SK-N-SH (cell line): ENCODE results near the gene PXDN. TPM values are rescaled to one million over a fixed set of nuclear protein-coding genes. Genes with fewer than 3 reads are reported as not detected.

Source experiments
- CTCF ChIA-PET: fragments of 300-600, 350-600 bp; formaldehyde crosslinking; extraction: SDS; loops from one replicate; lab custom pipeline; 2021; lab: Yijun Ruan, JAX
- POLR2A ChIA-PET: fragments of 350-600 bp; sonication (Branson Sonifier 250); formaldehyde crosslinking; extraction: SDS; loops from one replicate; lab custom pipeline; 2020; ENCODE audit warnings: antibody characterized with exemption, inconsistent platforms; lab: Yijun Ruan, JAX
- DNase-seq: peaks from one replicate; pipeline ENCODE4 v3.0.0; 2012
- H2AFZ ChIP-seq: fragments of 200-600 bp; sonication (generic); 2 replicates; pipeline ENCODE4 v1.8.1; 2016; ENCODE audit warnings: antibody characterized with exemption, mild to moderate bottlenecking, low read depth
- H3F3A ChIP-seq: fragments of 200-600 bp; sonication (generic); replicated peaks from 2 replicates; pipeline ENCODE3; 2016; ENCODE audit warnings: antibody characterized with exemption, mild to moderate bottlenecking; ENCODE audit not compliant: insufficient read depth
- H3K27ac ChIP-seq, 2 experiments: fragments of 200-500 bp in 1 of 2; fragments of 200-600 bp in 1 of 2; sonication (Bioruptor generic) in 1 of 2; sonication (generic), shearing (Covaris generic) in 1 of 2; 2 replicates each; pipeline versions ENCODE4 v1.5.1 to v1.6.1; 2014 to 2016; ENCODE audit warnings: low read depth in 2 of 2, inconsistent platforms in 1 of 2, low read length in 1 of 2, mild to moderate bottlenecking in 1 of 2, mixed read lengths in 1 of 2
- H3K27me3 ChIP-seq: fragments of 200-600 bp; sonication (generic), shearing (Covaris generic); 2 replicates; pipeline ENCODE4 v1.6.1; 2016; ENCODE audit warnings: mixed run types; ENCODE audit not compliant: insufficient read depth
- H3K36me3 ChIP-seq, 2 experiments: fragments of 200-500 bp in 1 of 2; fragments of 200-600 bp in 1 of 2; sonication (Bioruptor generic) in 1 of 2; sonication (generic) in 1 of 2; replicated peaks in 1 of 2; 2 replicates each; pipeline versions ENCODE3 to v1.5.1; 2014 to 2016; ENCODE audit warnings: low read length in 1 of 2, mild to moderate bottlenecking in 1 of 2; ENCODE audit not compliant: insufficient read depth in 2 of 2, control insufficient read depth in 1 of 2
- H3K4me1 ChIP-seq, 2 experiments: fragments of 200-500 bp in 1 of 2; fragments of 200-600 bp in 1 of 2; sonication (Bioruptor generic) in 1 of 2; sonication (generic), shearing (Covaris generic) in 1 of 2; 2 replicates each; pipeline versions ENCODE4 v1.5.1 to v1.6.1; 2014 to 2016; ENCODE audit warnings: low read depth in 1 of 2, low read length in 1 of 2, mixed run types in 1 of 2; ENCODE audit not compliant: insufficient read depth in 2 of 2, control insufficient read depth in 1 of 2
- H3K4me2 ChIP-seq: fragments of 200-600 bp; sonication (generic), shearing (Covaris generic); 2 replicates; pipeline ENCODE4 v1.6.1; 2017; ENCODE audit warnings: mixed run types
- H3K4me3 ChIP-seq, 2 experiments: fragments of 200-500 bp in 1 of 2; fragments of 200-600 bp in 1 of 2; sonication (Bioruptor generic) in 1 of 2; sonication (generic), shearing (Covaris generic) in 1 of 2; 2 replicates each; pipeline versions ENCODE4 v1.5.1 to v1.8.1; 2014 to 2016; ENCODE audit warnings: low read depth in 2 of 2, inconsistent platforms in 1 of 2, low read length in 1 of 2, mild to moderate bottlenecking in 1 of 2, mixed read lengths in 1 of 2, moderate library complexity in 1 of 2
- H3K79me2 ChIP-seq: fragments of 200-600 bp; sonication (generic); 2 replicates; pipeline ENCODE4 v1.8.1; 2017; ENCODE audit warnings: mild to moderate bottlenecking; ENCODE audit not compliant: insufficient read depth
- H3K9ac ChIP-seq: fragments of 200-600 bp; sonication (generic); 2 replicates; pipeline ENCODE4 v1.6.1; 2017; ENCODE audit warnings: mixed run types
- H3K9me2 ChIP-seq: fragments of 200-600 bp; sonication (generic); 2 replicates; pipeline ENCODE4 v1.6.1; 2017; ENCODE audit warnings: mixed run types
- H3K9me3 ChIP-seq: fragments of 200-600 bp; sonication (generic); 2 replicates; pipeline ENCODE4 v1.6.1; 2017; ENCODE audit warnings: mixed run types, mild to moderate bottlenecking, moderate library complexity
- H4K20me1 ChIP-seq: fragments of 200-600 bp; sonication (generic); 2 replicates; pipeline ENCODE4 v1.6.1; 2017; ENCODE audit warnings: mild to moderate bottlenecking, mixed run types; ENCODE audit not compliant: insufficient read depth
- GABPA ChIP-seq: IDR thresholded peaks from 2 replicates; pipeline ENCODE4 v1.4.0; 2012; ENCODE audit warnings: low read depth, mild to moderate bottlenecking
- NRF1 ChIP-seq: IDR thresholded peaks from 2 replicates; pipeline ENCODE4 v1.6.1; 2012; ENCODE audit warnings: low read depth, mild to moderate bottlenecking, low read length
- RXRA ChIP-seq: IDR thresholded peaks from 2 replicates; pipeline ENCODE4 v1.4.0; 2012; ENCODE audit warnings: low read depth, mild to moderate bottlenecking, borderline replicate concordance
- SMC3 ChIP-seq: IDR thresholded peaks from 2 replicates; pipeline ENCODE4 v1.6.1; 2012; ENCODE audit warnings: low read depth, low read length, improper control_type of control experiment
- WGBS: methylation state at CpG from one replicate; pipeline ENCODE4 v1.1.6; 2017; ENCODE audit warnings: low lambda C conversion rate; 5-methylcytosine and 5-hydroxymethylcytosine counted together
- polyA plus RNA-seq, 3 experiments: library from polyadenylated mRNA; depleted of rRNA; stranded (reverse); fragments of >200 nt; gene quantifications; 2 replicates each; pipeline ENCODE4 v1.2.3, GENCODE V29; 2012
- TF ChIP-seq, protein P1 (sequence below): IDR thresholded peaks from 2 replicates; pipeline ENCODE4; 2012
- TF ChIP-seq, protein P2 (sequence below): fragments of 150-350 bp; IDR thresholded peaks from 2 replicates; pipeline ENCODE4 v1.6.1; 2016; ENCODE audit warnings: mild to moderate bottlenecking, low read depth, low read length

The PXDN gene
- polyA plus RNA-seq, 1 of the 3 experiments (the other 2 are of a cell fraction): 146 TPM

DNA sequence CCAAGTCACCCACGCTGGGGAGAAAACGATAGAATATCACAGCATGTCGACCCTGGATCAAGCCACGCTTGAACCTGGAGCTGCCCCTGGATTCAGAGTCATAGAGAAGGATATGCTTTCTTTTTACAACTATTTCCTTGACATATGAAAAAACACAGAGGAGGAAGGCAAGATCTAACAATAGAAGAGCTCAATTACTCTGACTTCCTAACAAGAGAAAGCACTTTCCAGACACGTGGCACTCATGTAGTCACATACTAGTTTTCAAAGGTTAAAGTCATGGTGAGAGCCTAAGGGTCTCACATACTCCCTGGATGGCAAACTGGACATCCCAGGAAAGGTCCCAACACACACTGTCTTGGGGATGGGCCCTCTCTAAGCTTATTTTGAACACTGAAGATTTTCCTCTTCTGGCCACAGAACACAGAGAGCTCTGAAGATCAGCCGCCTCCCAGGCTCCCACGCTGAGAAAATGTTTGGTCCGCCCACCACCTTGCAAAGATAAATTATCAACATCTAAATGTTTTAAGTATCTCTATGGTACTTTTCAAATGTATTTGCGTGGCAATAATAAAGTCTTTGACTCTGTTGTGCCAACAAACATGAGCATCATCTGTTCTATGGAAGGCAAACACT, 4.9 kb downstream of the PXDN start:
- Histone ChIP-seq H3F3A (peaks cover 48% of the 10 kb centered on the region), H3K4me2 (peak overlapping the region; percentile 27; the same call in 1 of the 2 replicates), H3K9ac (no peak overlapping the region), H3K9me2 (no peaks in the 10 kb centered on the region), H2AFZ (no peak overlapping the region), H3K4me1 (peaks cover 44 to 63% of the 10 kb centered on the region in 2 experiments), H3K27ac (peak overlapping the region; percentile 12 to 51), H3K9me3 (peaks cover 7% of the 10 kb centered on the region; the same call in 1 of the 2 replicates), H3K36me3 (peaks cover 7 to 21% of the 10 kb centered on the region in 2 experiments), H3K4me3 (no peak overlapping the region), H3K79me2 (peaks cover 81% of the 10 kb centered on the region), H3K27me3 (no peaks in the 10 kb centered on the region), H4K20me1 (no peaks in the 10 kb centered on the region)
- TF ChIP-seq NRF1 (no peak), GABPA (no peak), RXRA (no peak), SMC3 (no peak)
- TF ChIP-seq, protein P1, sequence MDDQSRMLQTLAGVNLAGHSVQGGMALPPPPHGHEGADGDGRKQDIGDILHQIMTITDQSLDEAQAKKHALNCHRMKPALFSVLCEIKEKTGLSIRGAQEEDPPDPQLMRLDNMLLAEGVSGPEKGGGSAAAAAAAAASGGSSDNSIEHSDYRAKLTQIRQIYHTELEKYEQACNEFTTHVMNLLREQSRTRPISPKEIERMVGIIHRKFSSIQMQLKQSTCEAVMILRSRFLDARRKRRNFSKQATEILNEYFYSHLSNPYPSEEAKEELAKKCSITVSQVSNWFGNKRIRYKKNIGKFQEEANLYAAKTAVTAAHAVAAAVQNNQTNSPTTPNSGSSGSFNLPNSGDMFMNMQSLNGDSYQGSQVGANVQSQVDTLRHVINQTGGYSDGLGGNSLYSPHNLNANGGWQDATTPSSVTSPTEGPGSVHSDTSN: no peak
- POLR2A ChIA-PET: interaction anchor here (1.4 kb wide), 1 partner anchor 31 kb away, joined by 4 read pairs; no protein-coding TSS in a partner anchor
- DNase-seq: no peak
- CTCF ChIA-PET: interaction anchor here (1.1 to 7.1 kb wide), 7 partner anchors 8 to 147 kb away, joined by 3 to 47 read pairs (median 7); no protein-coding TSS in a partner anchor
- WGBS: 82% methylated on average over 9 of the region's 9 CpGs

DNA sequence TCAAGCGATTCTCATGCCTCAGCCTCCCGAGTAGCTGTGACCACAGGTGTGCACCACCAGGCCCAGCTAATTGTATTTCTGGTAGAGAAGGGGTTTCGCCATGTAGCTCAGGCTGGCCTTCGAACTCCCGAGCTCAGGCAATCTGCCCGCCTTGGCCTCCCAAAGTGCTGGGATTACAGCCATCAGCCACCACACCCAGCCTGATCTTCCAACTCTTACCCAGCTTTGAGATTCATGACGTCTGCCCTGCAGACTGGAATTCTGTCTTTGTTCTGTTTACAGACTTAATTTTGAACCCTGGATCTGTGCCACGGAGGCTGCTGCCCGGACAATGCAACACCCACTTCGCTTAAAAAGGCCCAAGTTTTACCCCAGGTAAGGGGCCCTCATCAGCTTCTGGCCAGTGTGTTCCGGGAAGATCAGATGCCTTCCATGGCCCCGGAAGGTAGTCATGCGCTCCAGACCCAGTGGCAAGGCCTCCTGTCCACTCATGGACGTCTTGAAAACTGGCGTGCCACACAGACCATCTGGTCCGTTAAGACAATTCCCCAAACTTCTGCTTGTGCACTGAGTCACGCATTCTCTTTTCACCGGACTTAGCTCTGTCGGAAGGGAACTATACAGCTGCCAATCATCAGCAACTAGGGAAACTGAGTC, 5.5 kb downstream of the PXDN start:
- H3K4me2 ChIP-seq: no peak overlapping the region
- POLR2A ChIA-PET: interaction anchor here (0.7 to 1.4 kb wide), 3 partner anchors 11 to 91 kb away, joined by 3 to 4 read pairs (median 4); no protein-coding TSS in a partner anchor
- CTCF ChIA-PET: interaction anchor here (1.1 to 7.1 kb wide), 6 partner anchors 10 to 147 kb away, joined by 3 to 47 read pairs (median 6); no protein-coding TSS in a partner anchor
- no peaks in the 10 kb centered on the region for H4K20me1 ChIP-seq
- H3F3A ChIP-seq: peaks cover 48% of the 10 kb centered on the region
- H3K27ac ChIP-seq: peak overlapping the region; percentile 51 to 91; a peak in 3 of 4 replicates
- peaks cover 7 to 24% of the 10 kb centered on the region in 2 experiments for H3K36me3 ChIP-seq
- no peaks in the 10 kb centered on the region for H3K9me2 ChIP-seq
- H3K4me3 ChIP-seq: no peak overlapping the region
- H3K27me3 ChIP-seq: no peaks in the 10 kb centered on the region
- H2AFZ ChIP-seq: no peak overlapping the region
- peaks cover 44 to 63% of the 10 kb centered on the region in 2 experiments for H3K4me1 ChIP-seq
- H3K9ac ChIP-seq: no peak overlapping the region
- peaks cover 86% of the 10 kb centered on the region for H3K79me2 ChIP-seq
- TF ChIP-seq, protein P2, sequence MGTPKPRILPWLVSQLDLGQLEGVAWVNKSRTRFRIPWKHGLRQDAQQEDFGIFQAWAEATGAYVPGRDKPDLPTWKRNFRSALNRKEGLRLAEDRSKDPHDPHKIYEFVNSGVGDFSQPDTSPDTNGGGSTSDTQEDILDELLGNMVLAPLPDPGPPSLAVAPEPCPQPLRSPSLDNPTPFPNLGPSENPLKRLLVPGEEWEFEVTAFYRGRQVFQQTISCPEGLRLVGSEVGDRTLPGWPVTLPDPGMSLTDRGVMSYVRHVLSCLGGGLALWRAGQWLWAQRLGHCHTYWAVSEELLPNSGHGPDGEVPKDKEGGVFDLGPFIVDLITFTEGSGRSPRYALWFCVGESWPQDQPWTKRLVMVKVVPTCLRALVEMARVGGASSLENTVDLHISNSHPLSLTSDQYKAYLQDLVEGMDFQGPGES: no peak
- peaks cover 7% of the 10 kb centered on the region; the same call in 1 of the 2 replicates for H3K9me3 ChIP-seq
- 85% methylated on average over 19 of the region's 19 CpGs for WGBS
- DNase-seq: no peak
